ENCODE measurements around the gene KRT83.

- TF ChIP-seq, protein P1, sequence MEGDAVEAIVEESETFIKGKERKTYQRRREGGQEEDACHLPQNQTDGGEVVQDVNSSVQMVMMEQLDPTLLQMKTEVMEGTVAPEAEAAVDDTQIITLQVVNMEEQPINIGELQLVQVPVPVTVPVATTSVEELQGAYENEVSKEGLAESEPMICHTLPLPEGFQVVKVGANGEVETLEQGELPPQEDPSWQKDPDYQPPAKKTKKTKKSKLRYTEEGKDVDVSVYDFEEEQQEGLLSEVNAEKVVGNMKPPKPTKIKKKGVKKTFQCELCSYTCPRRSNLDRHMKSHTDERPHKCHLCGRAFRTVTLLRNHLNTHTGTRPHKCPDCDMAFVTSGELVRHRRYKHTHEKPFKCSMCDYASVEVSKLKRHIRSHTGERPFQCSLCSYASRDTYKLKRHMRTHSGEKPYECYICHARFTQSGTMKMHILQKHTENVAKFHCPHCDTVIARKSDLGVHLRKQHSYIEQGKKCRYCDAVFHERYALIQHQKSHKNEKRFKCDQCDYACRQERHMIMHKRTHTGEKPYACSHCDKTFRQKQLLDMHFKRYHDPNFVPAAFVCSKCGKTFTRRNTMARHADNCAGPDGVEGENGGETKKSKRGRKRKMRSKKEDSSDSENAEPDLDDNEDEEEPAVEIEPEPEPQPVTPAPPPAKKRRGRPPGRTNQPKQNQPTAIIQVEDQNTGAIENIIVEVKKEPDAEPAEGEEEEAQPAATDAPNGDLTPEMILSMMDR (IDR thresholded peaks at IDR 0.05; ENCODE audit: low read length): no peak
- TF ChIP-seq EZH2 (IDR thresholded peaks at IDR 0.05; ENCODE audit: borderline replicate concordance, low read length): no peak
Observed at GRCh38 chr12:52341066-52341580, 19.9 kb upstream of the KRT83 start.
